Heart right ventricle (tissue), 16 donors: ENCODE measurements around the gene ALDH1A1. TPM values are rescaled to one million over a fixed set of nuclear protein-coding genes. Genes with fewer than 3 reads are reported as not detected.

Experiments
- ATAC-seq, 8 donors: fragments of 200-7000 bp; cut with Tn5 transposase; one replicate each; pipeline ENCODE4 v1.9.1; 2020; ENCODE audit warnings: mild to moderate bottlenecking in 8 of 8, moderate library complexity in 8 of 8, moderate number of reproducible peaks in 1 of 8
- DNase-seq, 2 donors: peaks; one replicate each; pipeline ENCODE4 v3.0.0-alpha.2; 2020
- H3K27ac ChIP-seq, 10 donors: fragments of 200-600 bp; sonication (generic) in 2 of 10; one replicate each; pipeline versions ENCODE4 v1.5.0 to v1.8.0; 2020 to 2022; ENCODE audit warnings: mild to moderate bottlenecking in 3 of 10
- H3K27me3 ChIP-seq, 7 donors: fragments of 200-600 bp; one replicate each; pipeline ENCODE4 v1.8.0; 2021 to 2022; ENCODE audit warnings: mild to moderate bottlenecking in 2 of 7
- H3K36me3 ChIP-seq, 9 donors: fragments of 200-600 bp; sonication (generic) in 1 of 9; one replicate each; pipeline versions ENCODE4 v1.5.0 to v1.8.0; 2020 to 2022; ENCODE audit warnings: mild to moderate bottlenecking in 2 of 9
- H3K4me1 ChIP-seq, 9 donors: fragments of 200-600 bp; sonication (generic) in 1 of 9; one replicate each; pipeline versions ENCODE4 v1.5.0 to v1.8.0; 2020 to 2022; ENCODE audit warnings: mild to moderate bottlenecking in 4 of 9
- H3K4me3 ChIP-seq, 10 donors: fragments of 200-600 bp; sonication (generic) in 2 of 10; one replicate each; pipeline versions ENCODE4 v1.5.0 to v1.8.0; 2020 to 2022; ENCODE audit warnings: mild to moderate bottlenecking in 7 of 10, moderate library complexity in 2 of 10
- H3K9me3 ChIP-seq, 11 donors: fragments of 200-600 bp in 10 of 11; sonication (generic) in 2 of 11; one replicate each; pipeline versions ENCODE4 v1.5.0 to v1.8.0; 2013 to 2022; ENCODE audit warnings: mild to moderate bottlenecking in 2 of 11, control low read depth in 1 of 11, moderate library complexity in 1 of 11
- WGBS, 2 donors: extraction: QIAGEN DNeasy Blood & Tissue Kit; methylation state at CpG; one replicate each; pipeline ENCODE4 v1.1.7; 2013; ENCODE audit warnings: inconsistent platforms in 1 of 2; 5-methylcytosine and 5-hydroxymethylcytosine counted together
- intact Hi-C, 10 donors: fragments of 100-400 bp; cut with DNase I; formaldehyde crosslinking; loops; one replicate each; pipeline versions ENCODE4 v1.11.1 to v1.14.2; 2022
- polyA plus RNA-seq, 2 donors: library from polyadenylated mRNA; stranded (reverse); fragments of 200-250 nt; gene quantifications; one replicate each; pipeline ENCODE4 v1.2.3, GENCODE V29; 2013
- total RNA-seq, 10 donors: library from RNA; stranded (reverse); fragmentation: NEBNext Ultra II Directional in 3 of 10; extraction: Animal tissue kit (Norgen Biotek cat#: 25700) in 3 of 10; gene quantifications; one replicate each; pipeline versions ENCODE4 v1.2.1 to v1.2.4, GENCODE V29; 2021 to 2023
- TF ChIP-seq, protein P1 (sequence below), 9 donors: fragments of 200-600 bp; sonication (generic) in 2 of 9; IDR thresholded peaks; one replicate each; pipeline versions ENCODE4 v1.5.0 to v1.8.0; 2021 to 2022; ENCODE audit warnings: antibody characterized with exemption in 9 of 9, mild to moderate bottlenecking in 5 of 9, moderate library complexity in 1 of 9
- donor health status: Arrhythmogenic right ventricular cardiomyopathy.
- donor health status: ischemic (EF 13 %, LVEDD 7.1; RV severe dilation, severe dysfunction).
- donor health status: healthy with polysubstance abuse.
- donor health status: DM: no; HTN: yes; CAD: no.
- donor health status: DM: no; HTN: no; CAD: no.
- donor health status: ischemic (EF 25% LVEDD 6.9; RV normal size, moderate dysfunction).
- donor health status: ischemic (EF 25% LVEDD 5.7; RV mildly dilated, moderate dysfunction).
- donor health status: healthy.
- donor health status: DM: yes; HTN: yes; CAD: no.
- donor health status: Ischemic cardiomyopathy.
- donor health status: ischemic (EF 35%, LVEDD 5.7; RV mildly dilated, moderate dysfunction).
- donor health status: nonischemic (EF 11% LVEDD 7.7; RV severe dilation, severe dysfunction).
- donor health status: DM: yes; HTN: yes; CAD: no.
- donor health status: PGD.
- donor health status: ischemic (EF 29% LVEDD 5.4; RV normal size, mild dysfunction).
- donor health status: nonischemic (EF 23%, LVEDD 6.1; RV moderate dilation, normal function).

Gene ALDH1A1
- total and polyA plus RNA-seq, 12 donors, result 4.3 to 32.8 (median 11.1) TPM

DNA sequence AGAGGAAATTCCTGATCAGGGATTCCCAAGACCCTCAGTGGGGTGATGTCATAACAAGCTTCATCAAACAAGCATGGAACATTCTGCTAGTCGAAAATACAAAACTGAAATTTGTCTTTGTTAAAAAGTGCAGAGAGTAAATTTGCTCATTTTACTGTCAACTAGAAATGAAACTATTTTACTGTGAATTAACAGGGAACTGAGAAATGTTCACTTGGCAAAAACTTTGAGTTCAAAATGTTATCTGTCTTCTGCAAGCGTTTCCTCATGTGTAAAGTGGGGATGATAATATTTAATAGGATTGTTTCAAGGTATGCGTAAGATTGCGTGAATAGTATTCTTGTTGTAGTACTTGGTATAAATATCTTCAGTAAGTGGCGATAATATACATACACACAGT lies 45.4 kb downstream of the ALDH1A1 start:
- Histone ChIP-seq H3K36me3 (no peaks in the 10 kb centered on the region), H3K27ac (peak overlapping the region in 1 of 10 donors; percentile 17)
- intact Hi-C loops, result no loop called here

DNA sequence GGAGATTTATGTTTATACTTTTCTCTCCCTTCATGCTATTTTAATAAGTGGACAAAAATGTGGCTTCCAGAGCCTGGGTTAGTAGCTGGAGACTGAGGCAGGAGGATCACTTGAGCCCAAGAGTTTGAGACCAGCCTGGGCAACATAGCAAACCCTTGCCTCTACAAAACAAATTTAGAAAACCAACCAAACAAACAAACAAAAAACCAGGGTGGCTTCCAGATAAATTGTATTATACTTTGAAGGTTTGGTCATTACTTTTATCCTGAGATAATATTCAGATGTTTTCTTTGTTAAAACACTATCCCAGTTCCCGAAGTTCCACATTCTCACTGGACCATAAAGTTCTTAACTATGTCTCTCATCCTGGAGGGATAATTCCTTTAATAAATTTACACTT lies 46.0 kb downstream of the ALDH1A1 start:
- DNase-seq, result no peak
- Histone ChIP-seq H3K27ac (peak overlapping the region in 1 of 10 donors; percentile 17), H3K4me1 (peaks cover 0 to 11% (median 0%) of the 10 kb centered on the region in 9 donors), H3K9me3 (no peaks in the 10 kb centered on the region), H3K36me3 (no peaks in the 10 kb centered on the region), H3K4me3 (no peak overlapping the region), H3K27me3 (no peaks in the 10 kb centered on the region)
- no peak for ATAC-seq
- 64 to 71% methylated on average over 1 of the region's 1 CpG for WGBS, 2 donors
- TF ChIP-seq, protein P1, sequence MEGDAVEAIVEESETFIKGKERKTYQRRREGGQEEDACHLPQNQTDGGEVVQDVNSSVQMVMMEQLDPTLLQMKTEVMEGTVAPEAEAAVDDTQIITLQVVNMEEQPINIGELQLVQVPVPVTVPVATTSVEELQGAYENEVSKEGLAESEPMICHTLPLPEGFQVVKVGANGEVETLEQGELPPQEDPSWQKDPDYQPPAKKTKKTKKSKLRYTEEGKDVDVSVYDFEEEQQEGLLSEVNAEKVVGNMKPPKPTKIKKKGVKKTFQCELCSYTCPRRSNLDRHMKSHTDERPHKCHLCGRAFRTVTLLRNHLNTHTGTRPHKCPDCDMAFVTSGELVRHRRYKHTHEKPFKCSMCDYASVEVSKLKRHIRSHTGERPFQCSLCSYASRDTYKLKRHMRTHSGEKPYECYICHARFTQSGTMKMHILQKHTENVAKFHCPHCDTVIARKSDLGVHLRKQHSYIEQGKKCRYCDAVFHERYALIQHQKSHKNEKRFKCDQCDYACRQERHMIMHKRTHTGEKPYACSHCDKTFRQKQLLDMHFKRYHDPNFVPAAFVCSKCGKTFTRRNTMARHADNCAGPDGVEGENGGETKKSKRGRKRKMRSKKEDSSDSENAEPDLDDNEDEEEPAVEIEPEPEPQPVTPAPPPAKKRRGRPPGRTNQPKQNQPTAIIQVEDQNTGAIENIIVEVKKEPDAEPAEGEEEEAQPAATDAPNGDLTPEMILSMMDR (IDR thresholded peaks at IDR 0.05), result no peak
- intact Hi-C loops, result no loop called here

More for the DNA sequence above, 45.4 kb downstream of the ALDH1A1 start:
- TF ChIP-seq, protein P1 (IDR thresholded peaks at IDR 0.05), result no peak
- WGBS, 2 donors, result 62 to 70% methylated on average over 5 of the region's 5 CpGs
- no peaks in the 10 kb centered on the region for H3K9me3 ChIP-seq
- H3K4me3 ChIP-seq, result no peak overlapping the region
- H3K4me1 ChIP-seq, result peaks cover 0 to 11% (median 0%) of the 10 kb centered on the region in 9 donors
- no peak for ATAC-seq
- no peak for DNase-seq
- H3K27me3 ChIP-seq, result no peaks in the 10 kb centered on the region

DNA sequence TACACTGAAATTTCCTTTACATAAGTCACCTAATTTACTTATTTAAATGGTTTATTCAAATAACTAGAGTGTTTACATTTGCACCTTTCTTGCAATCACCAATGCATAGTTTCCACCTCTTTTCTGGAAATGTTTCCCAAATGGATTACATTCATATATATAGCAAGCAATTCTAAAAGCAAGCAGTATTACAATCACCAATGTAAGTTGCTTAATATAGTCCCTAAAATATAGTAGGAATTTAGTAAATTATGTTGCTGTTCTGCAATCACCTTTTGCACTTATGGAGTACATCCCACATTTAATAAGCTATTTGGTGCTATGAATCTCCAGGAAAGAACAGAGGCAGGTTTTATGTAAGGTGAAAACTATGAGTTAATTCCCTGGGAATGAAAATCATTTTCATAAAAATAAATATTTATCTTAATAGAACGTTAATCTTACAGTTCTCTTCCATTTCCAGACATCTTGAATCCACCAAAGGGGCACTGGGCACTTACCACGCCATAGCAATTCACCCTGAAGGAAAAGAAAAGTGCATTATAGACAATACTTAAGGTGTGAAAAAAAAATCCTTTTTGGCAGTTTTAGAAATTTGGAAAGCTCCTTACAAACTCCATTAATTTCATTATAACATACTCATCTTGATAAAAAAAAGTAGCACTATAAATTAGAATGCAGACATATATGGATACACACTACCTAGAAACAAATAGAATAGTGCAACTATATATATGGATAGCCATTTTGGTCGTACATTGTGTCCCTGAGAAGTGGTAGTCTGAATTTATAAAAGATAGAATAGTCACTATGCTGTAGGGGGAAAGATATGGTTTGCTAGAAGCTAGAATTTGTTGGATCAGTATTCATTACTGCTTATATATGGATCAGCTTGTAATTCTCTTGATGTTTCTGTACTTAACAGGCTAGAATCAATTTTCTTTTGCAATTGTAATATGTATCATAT lies 47.1 kb downstream of the ALDH1A1 start:
- Histone ChIP-seq H3K4me3 (no peak overlapping the region), H3K27ac (no peak overlapping the region), H3K27me3 (no peaks in the 10 kb centered on the region), H3K36me3 (no peaks in the 10 kb centered on the region), H3K9me3 (no peaks in the 10 kb centered on the region), H3K4me1 (peaks cover 0 to 11% (median 0%) of the 10 kb centered on the region in 9 donors)
- DNase-seq, result no peak
- TF ChIP-seq, protein P1 (IDR thresholded peaks at IDR 0.05), result no peak
- 85% methylated on average over 3 of the region's 3 CpGs for WGBS, 2 donors
- intact Hi-C loops, result no loop called here
- no peak for ATAC-seq

DNA sequence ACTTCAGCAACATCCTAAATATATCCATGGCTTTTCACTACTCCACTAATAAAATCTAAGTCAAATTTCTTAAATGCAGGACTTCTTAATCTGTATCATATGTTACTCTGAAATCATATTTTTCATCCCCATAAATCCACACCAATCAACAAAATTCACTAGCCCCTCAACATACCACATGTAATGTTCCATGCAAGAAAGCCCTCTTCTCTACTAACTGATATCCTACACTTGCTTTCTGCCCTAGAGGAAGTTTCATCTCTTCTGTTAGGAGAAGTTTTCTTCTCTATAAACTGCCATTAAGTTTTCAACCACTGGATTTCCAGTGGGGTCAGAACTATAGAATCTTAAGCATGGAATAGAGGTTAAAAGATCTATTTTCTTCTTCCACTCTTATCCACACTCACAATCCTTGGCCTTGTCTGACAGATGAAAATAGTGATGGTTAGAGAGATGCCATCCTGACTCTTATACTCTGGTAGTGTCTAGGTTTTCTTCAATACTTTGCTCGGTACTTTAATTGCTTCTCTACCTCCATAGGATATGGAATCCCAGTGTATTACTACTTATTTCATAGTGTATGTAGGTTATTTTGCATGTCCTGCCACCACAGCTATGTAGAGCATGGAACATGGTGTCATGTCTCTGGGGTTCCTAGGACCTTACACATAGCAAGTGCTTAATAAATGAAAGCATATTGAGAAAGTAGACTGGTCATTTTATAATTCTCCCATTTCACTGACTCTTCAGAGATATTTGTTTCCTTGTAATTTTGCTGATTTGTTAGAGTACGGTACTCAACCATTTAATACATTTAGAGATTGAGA lies 48.4 kb downstream of the ALDH1A1 start:
- WGBS, 2 donors, result 94 to 95% methylated on average over 2 of the region's 2 CpGs
- no peak overlapping the region for H3K27ac ChIP-seq
- intact Hi-C loops, result no loop called here
- DNase-seq, result no peak
- ATAC-seq, result no peak
- no peaks in the 10 kb centered on the region for H3K9me3 ChIP-seq
- no peaks in the 10 kb centered on the region for H3K36me3 ChIP-seq
- TF ChIP-seq, protein P1 (IDR thresholded peaks at IDR 0.05), result no peak
- no peak overlapping the region for H3K4me3 ChIP-seq
- H3K4me1 ChIP-seq, result peaks cover 0 to 11% (median 0%) of the 10 kb centered on the region in 9 donors
- H3K27me3 ChIP-seq, result no peaks in the 10 kb centered on the region
